ENCODE measurements around the gene LRP11.
"Not testable (repeated sequence)": the region's sequence is repeated elsewhere in the genome, so short reads cannot be mapped to it uniquely, and the experiment has no call there.

The LRP11 gene

GRCh38 chr6:149863698-149864577 lies at the start of gene LRP11:
Gene LRP11 (minus strand): TSS chr6:149864359. CDS start chr6:149864020, 339 bp downstream.
- Mint-ChIP-seq H3K27me3 (peaks cover 25% of the 10 kb centered on the region), H3K4me3 (peak within 1 kb of the TSS; percentile 79), H3K27ac (no peak within 1 kb of the TSS), H3K9me3 (no peaks in the 10 kb centered on the region), H3K36me3 (ENCODE audit: low read depth) (no peaks in the 10 kb centered on the region), H3K4me1 (ENCODE audit: low read depth) (peaks cover 15% of the 10 kb centered on the region)
- DNase-seq: peak; percentile 88

GRCh38 chr6:149913540-149914240 lies 49.5 kb upstream of the LRP11 start:
- Mint-ChIP-seq H3K27ac (no peak overlapping the region), H3K4me1 (ENCODE audit: low read depth) (no peaks in the 10 kb centered on the region), H3K4me3 (no peak overlapping the region), H3K36me3 (ENCODE audit: low read depth) (no peaks in the 10 kb centered on the region), H3K27me3 (peaks cover 25% of the 10 kb centered on the region), H3K9me3 (peaks cover 3% of the 10 kb centered on the region)
- DNase-seq: no peak

- Mint-ChIP-seq H3K27me3 (peaks cover 25% of the 10 kb centered on the region), H3K36me3 (ENCODE audit: low read depth) (no peaks in the 10 kb centered on the region), H3K27ac (no peak overlapping the region), H3K4me1 (ENCODE audit: low read depth) (no peaks in the 10 kb centered on the region), H3K9me3 (peaks cover 7% of the 10 kb centered on the region), H3K4me3 (no peak overlapping the region)
- no peak for DNase-seq
Observed at GRCh38 chr6:149913085-149913484, 48.9 kb upstream of the LRP11 start.

GRCh38 chr6:149912680-149913079 lies 48.5 kb upstream of the LRP11 start:
- peaks cover 25% of the 10 kb centered on the region for H3K27me3 Mint-ChIP-seq
- not testable (repeated sequence) for H3K36me3 Mint-ChIP-seq (ENCODE audit: low read depth); H3K4me3 Mint-ChIP-seq; H3K4me1 Mint-ChIP-seq (ENCODE audit: low read depth); DNase-seq; H3K27ac Mint-ChIP-seq
- H3K9me3 Mint-ChIP-seq: peaks cover 11% of the 10 kb centered on the region

GRCh38 chr6:149910721-149911151 lies 46.6 kb upstream of the LRP11 start:
- no peak overlapping the region for H3K27ac Mint-ChIP-seq
- peaks cover 32% of the 10 kb centered on the region for H3K27me3 Mint-ChIP-seq
- H3K4me3 Mint-ChIP-seq: no peak overlapping the region
- no peak for DNase-seq
- no peaks in the 10 kb centered on the region for H3K36me3 Mint-ChIP-seq (ENCODE audit: low read depth)
- no peaks in the 10 kb centered on the region for H3K4me1 Mint-ChIP-seq (ENCODE audit: low read depth)
- peaks cover 11% of the 10 kb centered on the region for H3K9me3 Mint-ChIP-seq

GRCh38 chr6:149909701-149910470 lies 45.7 kb upstream of the LRP11 start:
- Mint-ChIP-seq H3K27ac (no peak overlapping the region), H3K27me3 (peaks cover 32% of the 10 kb centered on the region), H3K4me1 (ENCODE audit: low read depth) (no peaks in the 10 kb centered on the region), H3K36me3 (ENCODE audit: low read depth) (no peaks in the 10 kb centered on the region), H3K9me3 (peaks cover 11% of the 10 kb centered on the region), H3K4me3 (no peak overlapping the region)
- DNase-seq: no peak

GRCh38 chr6:149908480-149908879 lies 44.3 kb upstream of the LRP11 start:
- peaks cover 11% of the 10 kb centered on the region for H3K9me3 Mint-ChIP-seq
- not testable (repeated sequence) for H3K27ac Mint-ChIP-seq; H3K36me3 Mint-ChIP-seq (ENCODE audit: low read depth); H3K4me1 Mint-ChIP-seq (ENCODE audit: low read depth); H3K4me3 Mint-ChIP-seq; DNase-seq
- peaks cover 31% of the 10 kb centered on the region for H3K27me3 Mint-ChIP-seq

- no peak overlapping the region for H3K27ac Mint-ChIP-seq
- H3K27me3 Mint-ChIP-seq: peaks cover 25% of the 10 kb centered on the region
- H3K4me1 Mint-ChIP-seq (ENCODE audit: low read depth): no peaks in the 10 kb centered on the region
- DNase-seq: no peak
- H3K4me3 Mint-ChIP-seq: no peak overlapping the region
- peaks cover 11% of the 10 kb centered on the region for H3K9me3 Mint-ChIP-seq
- no peaks in the 10 kb centered on the region for H3K36me3 Mint-ChIP-seq (ENCODE audit: low read depth)
Observed at GRCh38 chr6:149907317-149907716, 43.2 kb upstream of the LRP11 start.

GRCh38 chr6:149906405-149906804 lies 42.2 kb upstream of the LRP11 start:
- Mint-ChIP-seq H3K9me3 (peaks cover 11% of the 10 kb centered on the region), H3K4me1 (ENCODE audit: low read depth) (no peaks in the 10 kb centered on the region), H3K36me3 (ENCODE audit: low read depth) (no peaks in the 10 kb centered on the region), H3K4me3 (no peak overlapping the region), H3K27ac (no peak overlapping the region), H3K27me3 (peaks cover 23% of the 10 kb centered on the region)
- DNase-seq: no peak

- peaks cover 20% of the 10 kb centered on the region for H3K27me3 Mint-ChIP-seq
- DNase-seq: no peak
- H3K36me3 Mint-ChIP-seq (ENCODE audit: low read depth): no peaks in the 10 kb centered on the region
- no peak overlapping the region for H3K4me3 Mint-ChIP-seq
- peaks cover 11% of the 10 kb centered on the region for H3K9me3 Mint-ChIP-seq
- no peaks in the 10 kb centered on the region for H3K4me1 Mint-ChIP-seq (ENCODE audit: low read depth)
- no peak overlapping the region for H3K27ac Mint-ChIP-seq
Observed at GRCh38 chr6:149905911-149906371, 41.8 kb upstream of the LRP11 start.

- Mint-ChIP-seq H3K4me3 (no peak overlapping the region), H3K27me3 (peaks cover 15% of the 10 kb centered on the region), H3K4me1 (ENCODE audit: low read depth) (no peaks in the 10 kb centered on the region), H3K36me3 (ENCODE audit: low read depth) (no peaks in the 10 kb centered on the region), H3K9me3 (peaks cover 11% of the 10 kb centered on the region), H3K27ac (no peak overlapping the region)
- DNase-seq: no peak
Observed at GRCh38 chr6:149905371-149905910, 41.3 kb upstream of the LRP11 start.

- peaks cover 13% of the 10 kb centered on the region for H3K27me3 Mint-ChIP-seq
- H3K27ac Mint-ChIP-seq: no peak overlapping the region
- H3K36me3 Mint-ChIP-seq (ENCODE audit: low read depth): no peaks in the 10 kb centered on the region
- no peaks in the 10 kb centered on the region for H3K4me1 Mint-ChIP-seq (ENCODE audit: low read depth)
- H3K9me3 Mint-ChIP-seq: peaks cover 11% of the 10 kb centered on the region
- DNase-seq: no peak
- no peak overlapping the region for H3K4me3 Mint-ChIP-seq
Observed at GRCh38 chr6:149904661-149905370, 40.7 kb upstream of the LRP11 start.

GRCh38 chr6:149903938-149904611 lies 39.9 kb upstream of the LRP11 start:
- Mint-ChIP-seq H3K36me3 (ENCODE audit: low read depth) (no peaks in the 10 kb centered on the region), H3K4me1 (ENCODE audit: low read depth) (no peaks in the 10 kb centered on the region), H3K4me3 (no peak overlapping the region), H3K27me3 (peaks cover 13% of the 10 kb centered on the region), H3K9me3 (peaks cover 11% of the 10 kb centered on the region), H3K27ac (no peak overlapping the region)
- no peak for DNase-seq
